ENCODE results near the gene MSI2. TPM values are rescaled to one million over a fixed set of nuclear protein-coding genes. Genes with fewer than 3 reads are reported as not detected.

MSI2 gene
- total and polyA plus RNA-seq, 4 donors, result 9.4 to 64.0 (median 30.4) TPM

DNA sequence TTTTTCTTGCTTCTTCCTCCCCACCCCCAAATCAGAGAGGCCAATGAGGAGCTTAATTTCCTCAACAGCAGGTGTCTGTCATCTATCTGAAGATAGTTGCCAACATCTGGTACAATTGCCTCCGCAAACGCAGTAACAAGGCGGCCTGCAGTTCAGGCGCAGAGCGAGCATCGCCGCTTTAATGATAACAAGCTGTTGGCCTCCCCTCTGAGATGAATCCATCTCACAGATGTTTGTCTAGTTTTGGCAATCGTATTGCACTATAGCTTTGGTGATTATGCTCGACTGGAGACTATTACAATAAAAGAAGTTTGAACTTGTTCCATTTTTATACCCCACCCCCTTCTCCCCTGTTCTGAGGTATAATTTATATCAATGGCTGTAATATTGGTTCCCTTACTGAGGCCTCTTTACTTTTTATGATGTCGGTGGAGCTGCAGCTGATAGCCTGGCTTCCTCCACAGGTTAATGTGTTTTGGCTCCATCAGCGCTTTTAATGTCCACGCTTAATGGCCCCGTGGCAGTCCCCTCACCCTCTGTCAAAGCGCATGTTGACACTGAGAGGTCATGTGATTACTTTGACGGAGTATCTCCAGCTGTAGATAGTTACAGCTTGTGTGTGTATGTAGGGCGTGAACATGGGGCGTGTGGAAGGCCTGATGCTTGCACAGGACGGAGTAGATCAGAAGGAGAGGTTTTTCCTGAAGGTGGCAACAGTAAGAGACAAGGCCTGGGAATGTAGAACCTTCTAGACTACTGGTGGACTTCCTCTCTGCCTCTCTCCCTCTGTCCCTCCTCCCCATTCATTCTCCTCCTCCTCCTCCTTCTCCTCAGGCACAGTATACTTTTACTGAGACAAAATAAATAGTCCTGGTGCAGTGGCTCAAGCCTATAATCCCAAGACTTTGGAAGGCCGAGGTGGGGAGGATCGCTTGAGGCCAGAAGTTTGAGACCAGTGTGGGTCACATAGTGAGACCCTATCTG is 164.7 kb downstream of the MSI2 start:
- Histone ChIP-seq H3K27me3 (ENCODE audit: control insufficient read depth in 3 of 3, insufficient read depth in 3 of 3, low read length in 2 of 3) (no peaks in the 10 kb centered on the region), H3K9ac (ENCODE audit: insufficient read depth in 1 of 2, low read length in 2 of 2) (no peak overlapping the region), H3K9me3 (ENCODE audit: control insufficient read depth in 4 of 4, insufficient read depth in 3 of 4, low read length in 3 of 4) (peaks cover 0 to 3% (median 0%) of the 10 kb centered on the region in 4 donors), H3K4me1 (ENCODE audit: control insufficient read depth in 5 of 5, insufficient read depth in 5 of 5, low read length in 5 of 5) (peaks cover 6 to 64% (median 13%) of the 10 kb centered on the region in 5 donors), H3K36me3 (ENCODE audit: control insufficient read depth in 4 of 4, insufficient read depth in 4 of 4, low read length in 4 of 4) (peaks cover 0 to 1% (median 0%) of the 10 kb centered on the region in 4 donors), H3K27ac (ENCODE audit: low read depth in 1 of 2, low read length in 1 of 2) (no peak overlapping the region), H3K4me3 (no peak overlapping the region)
- DNase-seq, result peak; percentile 76 to 92 (median 81)
- ATAC-seq (ENCODE audit: insufficient read depth, low FRiP score), result no peak
- WGBS, 2 donors, result 86 to 87% methylated on average over 20 of the region's 20 CpGs
- no peak for TF ChIP-seq CTCF (IDR thresholded peaks at IDR 0.05; ENCODE audit: control extremely low read depth, extremely low read depth)

DNA sequence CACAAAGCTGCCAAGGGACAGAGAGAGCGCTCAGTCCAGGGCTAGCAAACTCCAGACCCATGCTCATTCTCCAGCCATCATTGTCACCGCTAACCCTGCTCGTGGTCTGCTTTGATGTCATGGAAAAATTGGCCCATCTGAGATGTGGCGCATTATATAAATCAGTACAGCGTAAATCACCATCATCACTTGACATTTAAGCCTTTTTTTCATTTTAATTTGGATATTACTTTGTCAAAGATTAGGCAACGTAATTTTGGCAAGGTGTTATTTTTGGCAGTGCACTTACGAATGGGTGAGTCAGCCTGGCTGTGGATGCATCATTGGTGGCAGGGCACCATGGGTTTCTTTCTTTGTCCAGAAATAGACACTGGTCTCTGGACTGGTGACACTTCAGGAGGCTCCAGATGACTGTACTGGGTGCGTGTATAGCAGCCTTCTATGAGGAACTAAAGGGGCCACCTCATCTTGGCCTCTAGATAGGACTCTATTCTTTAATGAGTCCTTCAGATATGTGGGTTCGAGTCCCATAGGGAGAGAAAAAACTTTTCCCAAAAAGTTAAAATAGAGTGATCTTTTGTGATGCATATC is 166.3 kb downstream of the MSI2 start:
- no peak overlapping the region for H3K9ac ChIP-seq (ENCODE audit: insufficient read depth in 1 of 2, low read length in 2 of 2)

DNA sequence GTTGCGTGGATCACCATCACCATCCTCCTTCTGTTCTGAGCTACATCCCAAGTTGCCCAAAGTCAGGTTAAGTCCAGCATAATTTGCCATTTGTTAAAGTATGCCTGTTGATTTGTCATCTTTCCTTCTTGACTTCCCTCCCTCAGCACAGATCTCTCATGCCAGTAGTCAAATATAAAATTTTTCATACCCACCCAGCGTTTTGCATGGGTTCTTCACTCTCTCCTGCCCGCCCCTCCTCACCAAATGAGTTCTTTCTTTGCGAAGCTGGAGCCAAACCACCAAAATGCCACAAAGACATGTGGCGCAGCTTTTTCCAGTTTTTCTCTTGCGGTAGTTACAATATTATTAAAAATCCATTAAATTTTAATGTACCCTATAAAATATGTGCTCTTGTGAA is 167.2 kb downstream of the MSI2 start:
- H3K27ac ChIP-seq (ENCODE audit: low read depth in 1 of 2, low read length in 1 of 2), result peak overlapping the region in 1 of 2 donors; percentile 35
- no peak for ATAC-seq (ENCODE audit: insufficient read depth, low FRiP score)
- peaks cover 0 to 39% (median 13%) of the 10 kb centered on the region in 5 donors for H3K4me1 ChIP-seq (ENCODE audit: control insufficient read depth in 5 of 5, insufficient read depth in 5 of 5, low read length in 5 of 5)
- peaks cover 0 to 1% (median 0%) of the 10 kb centered on the region in 4 donors for H3K36me3 ChIP-seq (ENCODE audit: control insufficient read depth in 4 of 4, insufficient read depth in 4 of 4, low read length in 4 of 4)
- H3K4me3 ChIP-seq, result no peak overlapping the region
- DNase-seq, result no peak
- H3K9me3 ChIP-seq (ENCODE audit: control insufficient read depth in 4 of 4, insufficient read depth in 3 of 4, low read length in 3 of 4), result no peaks in the 10 kb centered on the region
- no peaks in the 10 kb centered on the region for H3K27me3 ChIP-seq (ENCODE audit: control insufficient read depth in 3 of 3, insufficient read depth in 3 of 3, low read length in 2 of 3)
- no peak for TF ChIP-seq CTCF (IDR thresholded peaks at IDR 0.05; ENCODE audit: control extremely low read depth, extremely low read depth)
- WGBS, 2 donors, result 66 to 71% methylated on average over 6 of the region's 6 CpGs
- no peak overlapping the region for H3K9ac ChIP-seq (ENCODE audit: insufficient read depth in 1 of 2, low read length in 2 of 2)

More for the DNA sequence above, 166.3 kb downstream of the MSI2 start:
- H3K27me3 ChIP-seq (ENCODE audit: control insufficient read depth in 3 of 3, insufficient read depth in 3 of 3, low read length in 2 of 3), result no peaks in the 10 kb centered on the region
- no peak for ATAC-seq (ENCODE audit: insufficient read depth, low FRiP score)
- no peaks in the 10 kb centered on the region for H3K9me3 ChIP-seq (ENCODE audit: control insufficient read depth in 4 of 4, insufficient read depth in 3 of 4, low read length in 3 of 4)
- H3K4me1 ChIP-seq (ENCODE audit: control insufficient read depth in 5 of 5, insufficient read depth in 5 of 5, low read length in 5 of 5), result peaks cover 5 to 48% (median 13%) of the 10 kb centered on the region in 5 donors
- H3K27ac ChIP-seq (ENCODE audit: low read depth in 1 of 2, low read length in 1 of 2), result peak overlapping the region in 1 of 2 donors; percentile 71
- 84 to 86% methylated on average over 9 of the region's 9 CpGs for WGBS, 2 donors
- no peak for TF ChIP-seq CTCF (IDR thresholded peaks at IDR 0.05; ENCODE audit: control extremely low read depth, extremely low read depth)
- peaks cover 0 to 1% (median 0%) of the 10 kb centered on the region in 4 donors for H3K36me3 ChIP-seq (ENCODE audit: control insufficient read depth in 4 of 4, insufficient read depth in 4 of 4, low read length in 4 of 4)
- H3K4me3 ChIP-seq, result no peak overlapping the region
- DNase-seq, result no peak
